ENCODE results near the gene LLPH.

Gene LLPH

DNA sequence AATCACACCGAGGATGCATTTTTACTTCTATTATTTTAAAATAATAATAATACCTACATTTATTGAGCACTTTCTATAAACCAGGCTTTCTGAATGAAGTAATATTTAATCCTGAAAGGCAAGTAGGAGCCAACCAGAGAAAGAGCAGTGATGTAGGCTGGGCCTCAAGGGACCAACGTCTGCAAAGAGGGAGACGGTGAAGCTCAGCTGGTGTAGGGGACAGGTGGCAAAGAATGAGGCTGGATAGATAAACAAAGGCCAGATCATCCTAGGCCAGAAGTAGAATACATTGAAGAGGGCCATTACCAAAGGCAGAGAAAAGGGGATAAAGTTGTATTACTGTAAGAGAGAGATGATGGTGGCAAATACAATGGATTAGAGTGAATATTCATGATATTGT is 40.1 kb upstream of the LLPH start (continued):
- TF ChIP-seq MZF1 (tag by site-specific recombination; IDR thresholded peaks at IDR 0.05; ENCODE audit: borderline replicate concordance): no peak

DNA sequence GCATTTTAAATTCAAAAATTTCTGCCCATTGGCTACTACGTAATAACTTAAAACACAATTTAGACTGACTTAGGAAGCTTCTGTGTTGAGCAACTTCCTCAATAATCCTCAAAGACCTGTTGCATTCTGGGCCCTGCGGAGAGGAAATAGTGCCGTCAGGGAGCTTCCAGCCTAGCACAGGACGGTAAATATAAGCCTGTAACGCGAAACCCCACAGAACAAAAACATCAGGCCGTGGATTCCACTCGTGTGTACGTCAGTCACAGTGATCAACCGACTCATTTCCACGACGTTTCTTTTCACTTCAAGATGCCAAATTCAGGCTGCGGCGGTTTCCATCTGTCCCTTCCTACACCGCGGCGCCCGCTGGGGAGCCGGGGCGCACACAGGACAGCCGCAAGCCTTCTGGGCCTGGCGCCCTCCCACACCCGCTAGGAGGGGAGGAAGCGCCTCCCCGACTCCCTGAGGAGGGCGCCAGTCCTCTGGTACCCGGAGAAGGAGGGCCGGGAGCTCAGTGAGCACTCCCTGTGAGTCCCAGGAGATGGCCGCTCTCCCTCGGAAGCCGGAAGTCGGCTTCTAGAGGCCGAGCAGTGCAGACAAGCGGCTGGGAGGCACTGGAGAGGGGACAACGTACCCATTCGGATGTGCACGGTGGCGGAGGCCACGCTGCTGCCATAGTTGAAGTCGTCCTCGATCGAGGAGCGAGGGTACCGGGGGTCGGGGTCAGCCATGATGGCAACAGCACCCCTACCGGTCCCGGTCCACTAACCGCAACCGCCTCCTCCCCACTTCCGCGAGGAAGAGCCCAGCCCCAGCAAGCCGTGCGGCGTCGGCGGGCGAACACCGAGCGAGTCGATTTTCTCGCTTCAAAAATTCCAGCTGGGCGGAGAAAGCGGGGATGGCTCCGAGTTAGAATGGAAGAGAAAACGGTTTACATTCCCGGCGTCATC is 38.9 kb upstream of the LLPH start, which contains the start of gene TMBIM4:
Gene TMBIM4, minus strand, starts transcription at position 776 of the 950 bp plus-strand sequence. Its CDS starts 45 bp downstream, at position 731.
- ChIA-PET POLR2A (interaction anchor here (0.6 to 2.7 kb wide), 18 partner anchors 8 to 1100 kb away, joined by 3 to 36 read pairs (median 4); partner anchors contain the start of genes CAND1, HELB and LLPH), CTCF (interaction anchor here (0.5 to 2.0 kb wide), 18 partner anchors 9 to 1345 kb away, joined by 3 to 7 read pairs (median 3); no protein-coding TSS in a partner anchor)
- Histone ChIP-seq H3K27ac (ENCODE audit: extremely low read depth, low read depth, low read length) (peak within 1 kb of the TSS; percentile 89), H3K36me3 (ENCODE audit: control insufficient read depth in 2 of 2, insufficient read depth in 1 of 2, low read length in 2 of 2) (peaks cover 0 to 3% of the 10 kb centered on the region in 2 experiments; a peak in 1 of 3 replicates), H3K9me3 (ENCODE audit: control insufficient read depth, insufficient read depth, low read depth, low read length) (no peaks in the 10 kb centered on the region), H3K4me3 (ENCODE audit: low read depth, low read length) (peak within 1 kb of the TSS; percentile 98), H3K4me1 (ENCODE audit: control insufficient read depth, insufficient read depth, low read length) (no peaks in the 10 kb centered on the region)
- peak; percentile 26; the same call in 1 of the 2 replicates for TF ChIP-seq KLF7 (tag by site-specific recombination; IDR thresholded peaks at IDR 0.05; ENCODE audit: borderline replicate concordance)
- TF ChIP-seq ZNF610 (tag by site-specific recombination; IDR thresholded peaks at IDR 0.05; ENCODE audit: borderline replicate concordance): peak; percentile 92
- peak; percentile 73; the same call in 1 of the 2 replicates for TF ChIP-seq ZNF777 (tag by site-specific recombination; IDR thresholded peaks at IDR 0.05; ENCODE audit: borderline replicate concordance)
- TF ChIP-seq ZSCAN23 (tag by site-specific recombination; IDR thresholded peaks at IDR 0.05): peak; percentile 72; the same call in 1 of the 2 replicates
- TF ChIP-seq ZNF426 (tag by site-specific recombination; IDR thresholded peaks at IDR 0.05): no peak
- TF ChIP-seq ZIC2 (tag by site-specific recombination; IDR thresholded peaks at IDR 0.05): peak; percentile 85
- TF ChIP-seq ZNF16 (tag by site-specific recombination; IDR thresholded peaks at IDR 0.05; ENCODE audit: low read depth): no peak
- TF ChIP-seq GLI4 (tag by site-specific recombination; IDR thresholded peaks at IDR 0.05): 0 out of 2 replicates have a peak, but pooled peaks have one; percentile 28
- TF ChIP-seq, protein P1, sequence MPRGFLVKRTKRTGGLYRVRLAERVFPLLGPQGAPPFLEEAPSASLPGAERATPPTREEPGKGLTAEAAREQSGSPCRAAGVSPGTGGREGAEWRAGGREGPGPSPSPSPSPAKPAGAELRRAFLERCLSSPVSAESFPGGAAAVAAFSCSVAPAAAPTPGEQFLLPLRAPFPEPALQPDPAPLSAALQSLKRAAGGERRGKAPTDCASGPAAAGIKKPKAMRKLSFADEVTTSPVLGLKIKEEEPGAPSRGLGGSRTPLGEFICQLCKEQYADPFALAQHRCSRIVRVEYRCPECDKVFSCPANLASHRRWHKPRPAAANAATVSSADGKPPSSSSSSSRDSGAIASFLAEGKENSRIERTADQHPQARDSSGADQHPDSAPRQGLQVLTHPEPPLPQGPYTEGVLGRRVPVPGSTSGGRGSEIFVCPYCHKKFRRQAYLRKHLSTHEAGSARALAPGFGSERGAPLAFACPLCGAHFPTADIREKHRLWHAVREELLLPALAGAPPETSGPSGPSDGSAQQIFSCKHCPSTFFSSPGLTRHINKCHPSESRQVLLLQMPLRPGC (tag by site-specific recombination; IDR thresholded peaks at IDR 0.05): peak; percentile 45
- peak; percentile 86 for TF ChIP-seq ZBTB48 (tag by site-specific recombination; IDR thresholded peaks at IDR 0.05)
- no peak for TF ChIP-seq ZNF830 (tag by site-specific recombination; IDR thresholded peaks at IDR 0.05; ENCODE audit: low read depth)
- TF ChIP-seq ZNF785 (tag by site-specific recombination; IDR thresholded peaks at IDR 0.05): peak; percentile 69
- 0 out of 2 replicates have a peak, but pooled peaks have one; percentile 15 for TF ChIP-seq ZNF223 (tag by site-specific recombination; IDR thresholded peaks at IDR 0.05)
- TF ChIP-seq ZNF248 (tag by site-specific recombination; IDR thresholded peaks at IDR 0.05): no peak
- TF ChIP-seq ZNF639 (tag by site-specific recombination; IDR thresholded peaks at IDR 0.05): peak; percentile 85
- peak; percentile 91 for TF ChIP-seq ZNF76 (tag by site-specific recombination; IDR thresholded peaks at IDR 0.05; ENCODE audit: borderline replicate concordance, low read depth)
- TF ChIP-seq ZNF292 (tag by site-specific recombination; IDR thresholded peaks at IDR 0.05; ENCODE audit: borderline replicate concordance, low read depth): no peak
- peak; percentile 95 for TF ChIP-seq PRDM1 (tag by site-specific recombination; IDR thresholded peaks at IDR 0.05)
- TF ChIP-seq, protein P2, sequence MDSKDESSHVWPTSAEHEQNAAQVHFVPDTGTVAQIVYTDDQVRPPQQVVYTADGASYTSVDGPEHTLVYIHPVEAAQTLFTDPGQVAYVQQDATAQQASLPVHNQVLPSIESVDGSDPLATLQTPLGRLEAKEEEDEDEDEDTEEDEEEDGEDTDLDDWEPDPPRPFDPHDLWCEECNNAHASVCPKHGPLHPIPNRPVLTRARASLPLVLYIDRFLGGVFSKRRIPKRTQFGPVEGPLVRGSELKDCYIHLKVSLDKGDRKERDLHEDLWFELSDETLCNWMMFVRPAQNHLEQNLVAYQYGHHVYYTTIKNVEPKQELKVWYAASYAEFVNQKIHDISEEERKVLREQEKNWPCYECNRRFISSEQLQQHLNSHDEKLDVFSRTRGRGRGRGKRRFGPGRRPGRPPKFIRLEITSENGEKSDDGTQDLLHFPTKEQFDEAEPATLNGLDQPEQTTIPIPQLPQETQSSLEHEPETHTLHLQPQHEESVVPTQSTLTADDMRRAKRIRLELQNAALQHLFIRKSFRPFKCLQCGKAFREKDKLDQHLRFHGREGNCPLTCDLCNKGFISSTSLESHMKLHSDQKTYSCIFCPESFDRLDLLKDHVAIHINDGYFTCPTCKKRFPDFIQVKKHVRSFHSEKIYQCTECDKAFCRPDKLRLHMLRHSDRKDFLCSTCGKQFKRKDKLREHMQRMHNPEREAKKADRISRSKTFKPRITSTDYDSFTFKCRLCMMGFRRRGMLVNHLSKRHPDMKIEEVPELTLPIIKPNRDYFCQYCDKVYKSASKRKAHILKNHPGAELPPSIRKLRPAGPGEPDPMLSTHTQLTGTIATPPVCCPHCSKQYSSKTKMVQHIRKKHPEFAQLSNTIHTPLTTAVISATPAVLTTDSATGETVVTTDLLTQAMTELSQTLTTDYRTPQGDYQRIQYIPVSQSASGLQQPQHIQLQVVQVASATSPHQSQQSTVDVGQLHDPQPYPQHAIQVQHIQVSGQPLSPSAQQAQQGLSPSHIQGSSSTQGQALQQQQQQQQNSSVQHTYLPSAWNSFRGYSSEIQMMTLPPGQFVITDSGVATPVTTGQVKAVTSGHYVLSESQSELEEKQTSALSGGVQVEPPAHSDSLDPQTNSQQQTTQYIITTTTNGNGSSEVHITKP (tag by site-specific recombination; IDR thresholded peaks at IDR 0.05): peak; percentile 94
- TF ChIP-seq ZNF404 (tag by site-specific recombination; IDR thresholded peaks at IDR 0.05): 0 out of 2 replicates have a peak, but pooled peaks have one; percentile 12
- peak; percentile 32; the same call in 1 of the 2 replicates for TF ChIP-seq EGR2 (tag by site-specific recombination; IDR thresholded peaks at IDR 0.05; ENCODE audit: low read depth)
- TF ChIP-seq, protein P3, sequence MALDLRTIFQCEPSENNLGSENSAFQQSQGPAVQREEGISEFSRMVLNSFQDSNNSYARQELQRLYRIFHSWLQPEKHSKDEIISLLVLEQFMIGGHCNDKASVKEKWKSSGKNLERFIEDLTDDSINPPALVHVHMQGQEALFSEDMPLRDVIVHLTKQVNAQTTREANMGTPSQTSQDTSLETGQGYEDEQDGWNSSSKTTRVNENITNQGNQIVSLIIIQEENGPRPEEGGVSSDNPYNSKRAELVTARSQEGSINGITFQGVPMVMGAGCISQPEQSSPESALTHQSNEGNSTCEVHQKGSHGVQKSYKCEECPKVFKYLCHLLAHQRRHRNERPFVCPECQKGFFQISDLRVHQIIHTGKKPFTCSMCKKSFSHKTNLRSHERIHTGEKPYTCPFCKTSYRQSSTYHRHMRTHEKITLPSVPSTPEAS (tag by site-specific recombination; IDR thresholded peaks at IDR 0.05): peak; percentile 60
